ENCODE data around the gene GRSF1.

GRSF1 gene

GRCh38 chr4:70833675-70834074, 6.0 kb downstream of the GRSF1 start:
- TF ChIP-seq CTCF (IDR thresholded peaks at IDR 0.05; ENCODE audit: insufficient read depth, missing control alignments), result no peak
- no peak for DNase-seq (ENCODE audit: insufficient read length, low spot score)
- no peak for FAIRE-seq

DNA sequence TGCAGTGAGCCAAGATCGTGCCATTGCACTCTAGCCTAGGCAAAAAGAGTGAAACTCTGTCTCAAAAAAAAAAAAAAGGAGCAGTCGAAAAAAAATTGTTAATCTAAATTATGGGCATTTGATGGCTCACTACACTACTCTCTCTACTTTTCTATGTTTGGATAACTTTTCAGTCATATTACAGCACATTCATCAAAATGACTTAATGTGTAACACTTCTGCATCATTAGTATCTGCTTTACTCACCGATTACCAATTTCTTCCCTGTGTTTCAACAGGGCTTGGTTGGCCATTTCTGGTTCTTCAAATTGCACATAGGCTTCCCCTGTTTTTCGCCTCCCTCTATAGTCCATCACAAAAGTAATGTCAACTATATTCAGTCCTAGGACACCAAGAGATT, 8.4 kb downstream of the GRSF1 start:
- DNase-seq (ENCODE audit: insufficient read length, low spot score), result no peak
- no peak for TF ChIP-seq CTCF (IDR thresholded peaks at IDR 0.05; ENCODE audit: insufficient read depth, missing control alignments)
- no peak for FAIRE-seq

DNA sequence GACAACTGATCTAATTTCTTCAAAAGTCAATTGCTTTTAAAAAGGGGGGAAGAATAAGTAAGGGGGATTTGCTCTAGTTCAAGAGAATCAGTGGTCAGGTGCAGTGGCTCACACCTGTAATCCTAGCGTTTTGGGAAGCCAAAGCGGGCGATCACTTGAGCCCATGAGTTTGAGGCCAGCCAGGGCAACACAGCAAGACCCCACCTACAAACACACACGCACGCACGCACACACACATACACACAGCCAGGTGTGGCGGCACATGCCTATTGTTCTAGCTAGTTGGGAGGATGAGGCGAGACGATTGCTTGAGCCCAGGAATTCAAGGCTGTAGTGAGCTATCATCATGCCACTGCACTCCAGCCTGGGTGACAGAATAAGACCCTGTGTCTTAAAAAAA, 9.6 kb downstream of the GRSF1 start:
- no peak for FAIRE-seq
- DNase-seq (ENCODE audit: insufficient read length, low spot score), result no peak
- TF ChIP-seq CTCF (IDR thresholded peaks at IDR 0.05; ENCODE audit: insufficient read depth, missing control alignments), result no peak

DNA sequence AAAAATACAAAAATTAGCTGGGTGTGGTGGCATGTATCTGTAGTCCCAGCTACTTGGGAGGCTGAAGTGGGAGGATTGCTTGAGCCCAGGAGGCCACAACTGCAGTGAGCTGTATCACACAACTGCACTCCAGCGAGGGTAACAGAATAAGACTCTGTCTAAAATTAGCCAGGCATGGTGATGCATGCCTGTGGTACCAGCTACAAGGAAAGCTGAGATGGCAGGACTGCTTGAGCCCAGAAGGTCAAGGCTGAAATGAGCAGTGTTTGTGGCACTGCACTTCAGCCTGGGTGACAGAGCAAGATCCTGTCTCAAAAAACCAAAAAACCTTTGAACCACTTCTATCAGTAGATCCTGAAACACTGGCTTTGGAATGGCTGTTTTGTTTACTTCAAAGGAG, 10.2 kb downstream of the GRSF1 start:
- no peak for TF ChIP-seq CTCF (IDR thresholded peaks at IDR 0.05; ENCODE audit: insufficient read depth, missing control alignments)
- FAIRE-seq, result no peak
- DNase-seq (ENCODE audit: insufficient read length, low spot score), result no peak

DNA sequence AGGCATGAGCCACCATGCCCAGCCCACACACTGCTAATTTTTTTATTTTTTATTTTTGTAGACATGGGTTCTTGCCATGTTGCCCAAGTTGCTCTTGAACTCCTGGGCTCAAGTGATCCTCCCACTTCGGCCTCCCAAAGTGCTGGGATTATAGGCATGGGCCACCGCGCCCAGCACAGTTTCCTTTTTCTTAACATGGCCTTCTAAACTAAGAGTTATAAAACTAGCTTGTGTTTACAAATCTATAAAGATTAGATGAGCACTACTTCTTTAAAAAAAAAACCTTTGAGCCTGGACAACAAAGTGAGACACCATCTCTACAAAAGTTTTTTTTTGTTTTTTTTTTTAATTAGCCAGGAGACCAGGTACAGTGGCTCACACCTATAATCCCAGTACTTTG, 10.7 kb downstream of the GRSF1 start:
- no peak for TF ChIP-seq CTCF (IDR thresholded peaks at IDR 0.05; ENCODE audit: insufficient read depth, missing control alignments)
- DNase-seq (ENCODE audit: insufficient read length, low spot score), result no peak
- FAIRE-seq, result no peak

DNA sequence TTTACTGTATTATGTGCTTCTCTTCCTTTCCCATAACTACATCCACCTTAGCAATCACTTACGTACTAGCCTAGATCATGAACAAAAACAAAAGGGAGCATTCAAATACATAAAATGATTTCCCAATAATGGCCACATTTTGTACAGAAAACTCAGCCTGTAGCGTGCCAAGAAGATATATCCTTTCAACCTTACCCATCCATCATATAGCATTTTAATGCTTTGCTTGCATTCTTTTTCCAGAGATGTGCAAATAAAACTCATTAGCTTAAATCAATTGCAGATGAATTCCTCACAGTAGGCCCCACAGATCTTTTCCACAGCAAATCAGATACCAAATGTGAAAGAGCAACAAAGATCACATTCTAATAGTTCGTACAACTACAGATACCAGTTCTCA, 20.8 kb downstream of the GRSF1 start:
- FAIRE-seq (no peak), DNase-seq (ENCODE audit: insufficient read length, low spot score) (no peak)
- no peak for TF ChIP-seq CTCF (IDR thresholded peaks at IDR 0.05; ENCODE audit: insufficient read depth, missing control alignments)

DNA sequence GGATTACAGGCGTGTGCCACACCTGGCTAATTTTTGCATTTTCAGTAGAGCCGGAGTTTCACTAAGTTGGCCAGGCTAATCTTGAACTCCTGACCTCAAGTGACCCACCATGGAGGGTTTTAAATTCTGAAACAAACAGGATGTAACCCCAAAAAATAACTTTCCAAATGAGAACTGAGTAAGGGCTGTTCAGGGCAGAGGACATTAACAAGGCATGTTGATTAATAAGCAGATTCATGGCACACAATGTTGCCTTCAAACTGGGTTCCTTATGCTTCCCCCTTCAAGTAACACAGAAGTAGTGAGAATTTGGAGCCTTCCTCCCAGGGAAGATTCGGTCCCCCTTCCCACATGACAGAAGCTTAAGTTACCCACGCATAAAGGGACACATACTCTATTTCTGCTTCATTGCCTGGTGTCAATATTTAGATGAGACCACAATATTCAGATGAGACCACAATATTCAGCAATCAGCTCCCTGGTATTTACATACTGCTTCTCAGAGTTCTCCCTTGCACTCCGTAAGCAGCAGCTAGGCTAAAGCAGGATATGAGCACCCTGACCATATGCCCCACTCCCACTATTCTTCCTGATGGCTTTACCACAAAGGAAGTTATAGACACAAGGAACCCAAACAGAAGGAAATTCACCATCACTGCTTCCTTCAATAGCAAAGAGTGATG, 21.4 kb downstream of the GRSF1 start:
- no peak for DNase-seq (ENCODE audit: insufficient read length, low spot score)
- TF ChIP-seq CTCF (IDR thresholded peaks at IDR 0.05; ENCODE audit: insufficient read depth, missing control alignments), result no peak
- no peak for FAIRE-seq

All from D721Med (cell line).